ENCODE data around the gene PPTC7.
"Not testable (repeated sequence)": the region's sequence is repeated elsewhere in the genome, so short reads cannot be mapped to it uniquely, and the experiment has no call there.

Gene PPTC7

DNA sequence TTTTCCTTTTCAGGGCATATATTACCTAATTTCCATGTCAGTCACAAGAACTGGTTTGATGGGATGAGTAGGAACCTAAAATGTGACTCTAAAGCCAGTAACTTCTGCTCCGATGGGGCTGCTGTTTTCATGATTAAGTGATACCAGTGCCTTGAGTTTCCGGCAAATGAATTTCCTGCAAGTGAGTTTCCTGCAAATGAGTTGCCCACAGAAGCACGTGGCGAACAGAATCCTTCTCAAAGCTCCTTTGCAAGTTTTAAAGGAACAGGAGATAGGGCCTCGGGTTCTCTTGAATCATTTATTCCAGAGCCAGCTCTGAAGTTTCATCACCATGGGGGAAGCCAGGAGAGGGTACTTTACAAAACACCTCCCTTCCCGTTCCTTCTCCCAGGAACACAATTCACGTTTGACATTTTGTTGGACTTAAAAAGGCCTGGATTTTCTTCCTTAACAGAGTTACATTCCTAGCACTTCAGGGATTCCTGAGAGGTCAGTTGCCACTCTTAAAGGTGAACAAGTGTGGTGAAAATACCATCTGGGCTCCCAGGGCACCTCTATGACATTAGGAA lies 2.2 kb upstream of the PPTC7 start:
- DNase-seq = peak; percentile 60

DNA sequence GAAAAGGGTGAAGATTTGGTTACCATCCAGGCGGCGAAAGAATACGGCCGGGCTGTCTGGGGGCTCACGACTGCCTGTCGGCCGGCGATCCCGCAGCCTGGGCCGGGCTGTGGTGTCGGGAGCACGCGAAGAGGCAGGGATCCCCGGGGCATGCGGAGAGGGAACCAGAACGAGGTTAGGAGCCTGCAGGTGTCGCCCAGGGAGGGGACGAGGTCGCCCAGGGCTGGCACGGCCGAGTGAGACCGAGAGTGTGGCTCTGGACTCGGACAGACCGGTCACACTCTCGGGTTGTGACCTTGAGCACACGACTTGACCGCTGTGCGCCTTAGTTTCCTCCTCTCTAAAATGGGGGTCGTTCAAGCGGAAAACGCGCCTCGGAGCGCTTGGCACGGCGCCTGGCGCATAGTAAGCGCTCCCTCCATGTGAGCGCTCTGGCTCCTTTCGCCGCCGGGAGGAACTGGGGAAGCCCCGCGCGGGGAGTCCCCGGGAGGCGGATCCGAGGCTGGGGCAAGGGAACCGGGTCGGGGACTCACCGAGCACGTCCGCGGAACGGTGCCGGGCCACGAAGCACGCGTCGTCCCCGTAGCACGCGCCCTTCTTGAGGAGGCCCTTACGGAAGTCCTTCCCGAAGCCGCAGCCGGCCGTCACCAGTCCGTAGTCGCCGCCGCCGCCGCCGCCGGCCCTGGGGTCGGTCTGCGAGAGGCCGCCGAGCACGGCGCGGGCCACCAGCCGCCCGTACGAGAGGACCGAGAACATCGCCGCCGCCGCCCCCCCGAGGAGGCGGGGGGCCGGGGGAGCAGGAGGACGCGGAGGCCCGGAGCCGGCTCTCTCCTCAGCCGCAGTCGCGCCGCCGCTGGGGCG lies 612 bp downstream of the PPTC7 start:
- DNase-seq = peak; percentile 62

DNA sequence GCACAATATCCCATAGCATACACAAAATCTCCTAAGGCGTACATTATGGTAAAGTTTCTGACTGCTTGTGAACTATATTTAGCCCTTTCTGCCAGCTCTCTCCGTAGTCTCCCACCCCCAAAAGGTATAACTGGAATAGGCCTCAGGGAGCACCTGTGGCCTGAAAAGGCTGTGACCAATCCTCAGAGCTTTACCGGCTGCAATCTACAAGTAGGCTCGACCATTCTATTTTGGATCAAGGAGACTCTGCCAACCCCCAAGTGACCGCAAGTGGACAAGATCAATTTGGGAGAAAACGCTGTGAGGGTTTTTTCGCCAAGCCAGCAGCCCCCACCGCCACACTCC lies 1.2 kb downstream of the PPTC7 start:
- peak; percentile 16 for DNase-seq

DNA sequence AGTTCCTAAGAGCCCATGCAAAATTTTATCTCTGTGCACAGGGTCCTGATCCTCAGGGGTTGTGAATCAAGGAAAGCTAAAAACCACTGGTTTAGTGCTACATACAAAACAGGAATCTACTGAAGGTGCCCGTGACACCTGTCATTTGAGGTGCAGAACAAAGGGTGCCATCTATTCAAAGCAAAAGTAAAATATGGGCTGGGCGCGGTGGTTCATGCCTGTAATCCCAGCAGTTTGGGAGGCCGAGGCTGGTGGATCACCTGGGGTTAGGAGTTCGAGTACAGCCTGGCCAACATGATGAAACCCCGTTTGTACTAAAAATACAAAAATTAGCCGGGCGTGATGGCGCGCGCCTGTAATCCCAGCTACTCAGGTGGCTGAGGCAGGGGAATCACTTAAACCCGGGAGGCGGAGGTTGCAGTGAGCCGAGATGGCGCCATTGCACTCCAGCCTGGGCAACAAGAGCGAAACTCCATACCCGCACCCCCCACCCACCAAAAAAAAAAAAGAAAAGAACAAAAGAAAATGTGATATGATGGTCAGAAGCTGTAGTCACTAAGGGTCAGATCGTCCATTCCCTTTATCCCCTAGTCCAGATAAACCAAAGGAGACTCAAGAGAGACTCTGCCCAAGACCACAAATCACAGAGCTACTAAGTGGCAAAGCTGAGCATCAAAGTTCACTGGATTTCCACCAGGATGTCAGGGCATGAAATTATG lies 3.4 kb downstream of the PPTC7 start:
- no peak for DNase-seq

DNA sequence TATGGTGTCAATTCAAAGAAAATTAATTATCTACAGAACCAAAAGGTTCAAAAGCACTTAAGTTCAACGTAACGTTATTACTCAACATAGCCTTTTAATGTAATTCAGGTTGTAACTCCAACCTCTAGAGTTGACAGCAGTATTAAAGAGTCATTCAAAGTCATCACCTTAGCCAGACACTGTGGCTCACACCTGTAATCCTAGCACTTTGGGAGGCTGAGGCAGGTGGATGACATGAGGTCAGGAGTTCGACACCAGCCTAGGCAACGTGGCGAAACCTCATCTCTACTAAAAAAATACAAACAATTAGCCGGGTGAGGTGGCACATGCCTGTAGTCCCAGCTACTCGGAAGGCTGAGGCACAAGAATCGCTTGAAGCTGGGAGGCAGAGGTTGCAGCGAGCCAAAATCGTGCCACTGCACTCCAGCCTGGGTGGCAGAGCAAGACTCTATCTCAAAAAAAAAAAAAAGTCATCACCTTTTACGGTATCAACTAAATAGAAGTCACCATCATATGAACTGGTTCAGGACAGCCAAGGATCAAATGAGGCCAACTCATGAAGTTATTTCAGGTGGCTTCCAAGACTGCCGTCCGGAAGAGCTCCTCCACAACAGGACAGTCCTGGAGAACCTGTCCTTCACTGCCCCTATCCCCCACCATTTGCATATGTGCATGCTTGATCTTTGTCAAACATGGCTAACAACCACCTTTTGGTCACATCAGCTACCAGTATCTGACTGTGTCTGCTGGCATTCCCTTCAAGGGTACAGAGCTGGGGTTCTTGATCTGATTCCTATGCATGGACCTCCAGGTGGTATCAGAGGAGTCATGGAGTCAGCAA lies 4.2 kb downstream of the PPTC7 start:
- no peak for DNase-seq

DNA sequence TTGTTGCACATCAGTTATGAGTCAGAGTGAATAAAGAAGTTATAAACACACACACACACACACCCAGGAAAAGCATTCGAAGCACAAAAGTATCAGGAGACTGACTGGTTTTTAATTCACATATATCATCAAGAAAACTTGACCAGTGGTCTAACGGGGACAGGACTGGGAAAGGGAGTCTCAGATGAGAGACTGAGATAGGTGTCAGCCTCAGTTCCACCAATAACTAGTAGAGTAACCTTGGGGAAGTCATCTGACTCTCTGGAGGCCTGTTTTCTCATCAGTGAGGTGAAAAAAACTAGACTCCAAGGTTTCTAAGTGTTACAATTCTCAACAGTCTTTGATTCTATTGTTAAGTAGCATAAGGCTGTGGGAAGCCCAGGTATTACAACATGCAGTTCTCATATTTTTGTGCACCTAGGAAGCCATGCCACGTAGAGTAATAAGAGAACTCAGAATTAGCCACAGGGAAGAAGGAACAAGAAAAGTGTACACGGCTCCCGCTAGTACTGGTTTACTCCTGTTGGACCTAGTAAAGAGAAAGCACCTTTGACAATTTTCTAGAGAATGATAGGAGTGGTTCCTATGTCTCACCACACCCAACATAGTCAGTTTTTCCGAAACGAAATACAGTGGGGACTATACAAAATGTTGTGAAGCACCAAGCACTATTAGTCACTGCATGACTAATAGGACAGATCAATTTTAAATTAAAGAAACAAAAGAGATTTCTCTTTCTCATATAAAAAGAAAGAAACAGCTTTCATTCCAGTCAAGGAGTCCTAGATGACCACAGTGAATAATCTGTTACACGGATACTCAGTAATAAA lies 5.0 kb downstream of the PPTC7 start:
- DNase-seq = peak; percentile 75

DNA sequence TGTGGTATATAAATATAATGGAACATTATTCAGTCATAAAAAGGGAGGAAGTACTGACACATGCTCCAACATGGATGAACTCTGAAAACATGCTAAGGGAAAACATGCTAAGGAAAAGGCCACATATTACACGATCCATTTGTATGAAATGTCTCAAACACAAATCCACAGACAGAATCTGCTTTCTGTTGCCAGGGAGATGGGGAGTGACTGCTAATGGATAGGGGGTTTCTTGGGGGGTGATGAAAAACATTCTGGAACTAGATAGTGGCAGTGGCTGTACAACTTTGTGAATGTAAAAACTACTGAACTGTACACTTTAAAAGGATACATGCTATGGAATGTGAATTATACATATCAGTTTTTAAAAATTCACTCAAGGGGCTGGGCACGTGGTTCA lies 6.6 kb downstream of the PPTC7 start:
- DNase-seq = no peak

DNA sequence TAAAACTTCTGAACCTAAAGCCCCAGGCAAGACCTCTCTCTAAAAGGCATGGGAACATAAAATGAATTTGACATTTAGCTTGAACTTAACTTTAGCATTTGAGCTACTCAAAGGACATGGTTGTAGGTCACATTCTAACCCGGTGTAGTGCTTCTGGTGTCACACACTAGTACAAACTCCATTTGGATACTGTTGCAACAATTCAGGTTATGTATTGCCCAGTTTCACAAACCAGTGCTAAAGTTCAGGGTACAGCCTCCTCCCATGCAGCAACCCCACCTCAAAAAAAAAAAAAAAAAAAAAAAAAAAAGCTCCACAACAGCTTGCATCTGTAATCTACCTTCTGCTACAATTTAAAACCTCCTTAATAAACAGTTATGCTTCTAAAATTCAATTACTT lies 7.8 kb downstream of the PPTC7 start:
- no peak for DNase-seq

DNA sequence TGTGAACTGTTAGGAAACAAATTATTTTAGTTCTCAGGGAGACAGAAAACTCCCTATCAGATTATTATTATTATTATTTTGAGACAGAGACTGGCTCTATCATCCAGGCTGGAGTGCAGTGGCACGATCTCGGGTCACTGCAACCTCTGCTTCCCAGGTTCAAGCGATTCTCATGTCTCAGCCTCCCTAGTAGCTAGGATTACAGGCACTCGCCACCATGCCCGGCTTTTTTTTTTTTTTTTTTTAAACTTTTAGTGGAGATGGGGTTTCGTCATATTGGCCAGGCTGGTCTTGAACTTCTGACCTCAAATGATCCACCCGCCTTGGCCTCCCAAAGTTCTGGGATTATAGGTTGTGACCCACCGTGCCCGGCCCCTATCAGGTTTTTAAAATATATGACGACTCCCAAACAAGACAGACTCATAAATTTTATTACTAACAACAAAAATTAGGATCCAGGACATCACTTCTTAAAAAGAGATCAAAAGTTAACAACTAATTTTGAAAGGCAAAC lies 8.3 kb downstream of the PPTC7 start:
- DNase-seq = not testable (repeated sequence)

DNA sequence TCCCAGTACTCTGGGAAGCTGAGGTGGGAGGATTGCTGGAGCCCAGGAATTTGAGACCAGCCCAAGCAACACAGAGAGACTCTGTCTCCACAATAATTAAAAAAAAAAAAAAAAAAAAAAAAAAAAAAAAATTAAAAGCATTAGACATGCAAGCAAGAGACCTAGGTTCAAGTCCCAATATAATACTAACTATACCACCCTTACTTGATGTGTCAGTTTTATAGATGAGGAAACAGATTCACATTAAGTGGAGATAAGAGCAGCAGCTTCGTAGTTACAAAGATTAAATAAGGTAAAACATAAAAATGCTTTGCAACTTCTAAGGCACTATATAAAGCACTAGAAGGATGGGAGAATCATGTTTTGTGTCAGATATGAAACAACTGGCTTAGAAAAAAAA lies 9.1 kb downstream of the PPTC7 start:
- DNase-seq = no peak

DNA sequence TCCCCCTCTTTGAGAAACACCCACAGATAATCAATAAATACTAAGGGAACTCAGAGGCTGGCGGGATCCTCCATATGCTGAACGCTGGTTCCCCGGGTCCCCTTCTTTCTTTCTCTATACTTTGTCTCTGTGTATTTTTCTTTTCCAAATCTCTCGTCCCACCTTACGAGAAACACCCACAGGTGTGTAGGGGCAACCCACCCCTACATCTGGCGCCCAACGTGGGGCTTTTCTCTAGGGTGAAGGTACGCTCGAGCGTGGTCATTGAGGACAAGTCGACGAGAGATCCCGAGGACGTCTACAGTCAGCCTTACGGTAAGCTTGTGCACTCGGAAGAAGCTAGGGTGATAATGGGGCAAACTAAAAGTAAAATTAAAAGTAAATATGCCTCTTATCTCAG lies 12.3 kb downstream of the PPTC7 start:
- DNase-seq = not testable (repeated sequence)

DNA sequence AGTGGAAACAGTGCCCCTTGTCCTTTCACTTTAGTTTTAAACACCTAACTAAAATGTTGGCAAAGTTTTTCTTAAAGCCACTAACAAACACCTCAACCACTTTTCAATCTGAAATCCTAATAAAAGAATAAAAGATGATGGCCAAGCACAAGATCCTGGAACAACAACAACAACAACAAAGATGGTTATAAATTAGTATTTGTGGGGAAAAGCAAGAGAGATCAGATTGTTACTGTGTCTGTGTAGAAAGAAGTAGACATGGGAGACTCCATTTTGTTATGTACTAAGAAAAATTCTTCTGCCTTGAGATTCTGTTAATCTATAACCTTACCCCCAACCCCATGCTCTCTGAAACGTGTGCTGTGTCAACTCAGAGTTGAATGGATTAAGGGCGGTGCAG lies 13.3 kb downstream of the PPTC7 start:
- DNase-seq = not testable (repeated sequence)

DNA sequence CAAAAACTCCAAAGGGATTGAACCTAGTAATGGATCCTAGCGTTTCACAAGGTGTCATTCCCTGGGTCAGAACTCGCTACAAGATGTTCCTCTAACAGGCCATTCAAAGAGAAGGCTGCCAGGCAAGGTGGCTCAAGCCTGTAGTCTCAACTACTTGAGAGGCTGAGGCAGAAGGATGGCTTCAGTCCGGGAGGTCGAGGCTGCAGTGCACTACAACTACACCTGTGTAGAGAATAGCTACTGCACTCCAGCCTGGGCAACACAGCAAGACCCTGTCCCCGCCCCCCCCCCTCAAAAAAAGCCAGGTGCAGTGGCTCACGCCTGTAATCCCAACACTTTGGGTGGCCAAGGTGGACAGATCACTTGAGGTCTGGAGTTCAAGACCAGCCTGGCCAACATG lies 14.4 kb downstream of the PPTC7 start:
- no peak for DNase-seq

DNA sequence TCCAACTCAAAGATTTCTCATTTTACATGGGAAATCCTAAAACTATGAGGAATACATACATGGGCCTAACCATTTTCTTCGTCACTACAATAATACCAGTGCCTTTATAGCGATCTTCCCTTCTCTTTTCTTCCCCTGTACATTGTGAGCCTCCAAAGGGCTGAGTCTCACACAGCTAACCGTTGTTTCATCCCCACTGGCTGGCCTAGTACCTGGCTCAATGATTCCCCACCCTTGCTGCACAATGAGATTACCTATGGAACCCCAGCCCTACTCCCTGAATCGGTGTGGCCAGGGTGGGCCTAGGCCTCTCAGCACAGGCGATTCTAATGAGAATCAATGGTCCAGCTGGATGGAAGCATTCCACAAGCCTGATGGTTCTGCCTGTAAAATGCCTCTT lies 16.1 kb downstream of the PPTC7 start:
- DNase-seq = no peak

DNA sequence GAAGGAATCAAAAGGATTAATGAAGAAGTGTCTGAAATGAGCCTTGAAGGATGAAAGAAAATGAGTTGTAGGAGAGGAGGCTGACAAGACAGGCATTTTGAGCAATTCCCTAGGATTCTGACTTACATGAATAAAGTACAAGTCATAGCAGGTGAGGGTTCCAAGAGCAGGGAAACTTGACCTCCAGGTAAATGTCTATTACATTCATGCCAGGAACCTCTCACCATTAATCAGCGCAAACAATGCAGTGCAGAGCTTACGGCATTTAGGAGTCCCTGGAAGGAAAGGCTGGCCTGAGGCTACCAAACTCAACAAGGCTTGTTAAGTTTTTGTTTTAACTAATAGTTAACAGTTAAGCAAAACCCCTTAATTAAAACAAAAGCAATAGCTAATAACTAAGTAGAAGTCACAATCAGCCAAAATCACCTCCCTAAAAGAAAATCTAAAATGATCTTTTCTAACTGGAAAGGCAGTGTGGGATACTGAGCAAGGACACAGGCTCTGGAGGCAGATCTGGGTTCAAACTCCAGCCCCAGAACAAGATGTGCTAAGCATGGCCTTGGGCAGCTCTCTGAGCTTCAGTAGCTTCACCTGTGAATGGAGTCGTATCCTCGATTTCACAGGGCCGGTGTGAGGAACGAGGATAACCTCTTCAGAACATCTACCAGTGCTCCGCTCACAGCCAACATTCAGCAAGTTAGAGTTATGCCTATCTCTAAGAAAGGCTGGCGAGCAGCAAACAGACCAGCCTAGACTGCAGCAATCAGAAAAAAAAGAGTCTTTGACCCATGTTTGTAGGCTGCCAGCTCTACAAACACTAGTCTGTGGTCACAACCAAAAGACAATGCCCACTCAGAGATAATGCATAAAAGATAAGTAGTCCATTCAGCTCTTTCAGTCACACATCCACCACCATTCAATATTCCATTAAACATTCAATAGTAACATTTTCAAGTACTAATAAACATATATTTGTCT lies 16.9 kb downstream of the PPTC7 start:
- DNase-seq = peak; percentile 75

DNA sequence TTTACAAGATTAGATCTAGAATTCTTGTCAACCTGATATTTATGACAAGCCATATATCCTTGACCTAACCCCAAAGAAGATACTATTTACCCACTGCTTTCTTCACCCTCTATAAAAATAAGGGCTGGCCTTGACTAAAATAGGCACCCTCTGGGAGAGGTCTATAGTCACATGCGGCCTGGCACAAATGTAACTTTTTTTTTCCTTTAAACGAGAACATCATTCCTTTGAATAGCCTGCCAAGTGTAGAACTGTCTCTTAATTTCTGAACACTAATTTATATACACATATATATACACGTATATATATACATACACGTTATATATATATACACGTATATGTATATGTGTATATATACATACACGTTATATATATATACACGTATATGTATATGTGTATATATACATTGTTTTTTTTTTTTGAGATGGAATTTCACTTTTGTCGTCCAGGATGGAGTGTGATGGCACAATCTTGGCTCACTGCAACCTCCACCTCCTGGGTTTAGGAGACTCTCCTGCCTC lies 18.6 kb downstream of the PPTC7 start:
- no peak for DNase-seq

DNA sequence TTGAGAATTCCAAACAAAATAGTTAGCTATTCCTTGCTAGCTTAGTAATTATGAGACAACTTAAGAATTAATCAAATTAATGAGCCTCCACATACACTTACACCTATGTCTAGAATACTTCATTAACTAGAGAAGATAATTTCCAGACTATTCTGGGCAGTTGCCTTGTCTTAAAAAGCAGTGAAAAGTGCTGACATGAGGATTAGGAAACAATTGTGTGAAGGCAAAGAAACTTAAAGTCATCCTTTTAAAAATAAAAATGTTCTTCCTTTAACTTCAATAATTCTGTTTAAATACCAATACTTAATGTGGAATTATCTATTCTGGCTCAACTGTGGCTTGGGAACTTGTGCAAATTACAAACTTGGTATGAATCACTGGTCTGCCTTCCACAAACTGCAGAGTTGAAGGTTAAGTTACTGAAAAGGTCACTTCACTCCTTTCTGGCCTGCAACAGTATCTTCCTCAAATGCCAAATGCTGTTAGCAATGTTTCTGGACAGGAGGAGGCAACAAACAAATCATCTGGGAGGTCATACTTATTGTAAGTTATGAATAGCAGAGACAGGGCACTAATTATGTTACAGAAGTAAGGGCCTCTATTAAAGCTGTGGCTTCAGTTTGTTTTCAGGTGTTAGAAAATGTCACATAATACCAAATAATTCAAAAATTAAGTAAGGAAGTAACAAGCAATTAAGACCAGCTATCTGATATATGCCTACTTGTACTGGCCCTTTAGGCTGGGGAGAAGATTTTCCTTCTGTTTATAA lies 19.2 kb downstream of the PPTC7 start:
- DNase-seq = no peak

DNA sequence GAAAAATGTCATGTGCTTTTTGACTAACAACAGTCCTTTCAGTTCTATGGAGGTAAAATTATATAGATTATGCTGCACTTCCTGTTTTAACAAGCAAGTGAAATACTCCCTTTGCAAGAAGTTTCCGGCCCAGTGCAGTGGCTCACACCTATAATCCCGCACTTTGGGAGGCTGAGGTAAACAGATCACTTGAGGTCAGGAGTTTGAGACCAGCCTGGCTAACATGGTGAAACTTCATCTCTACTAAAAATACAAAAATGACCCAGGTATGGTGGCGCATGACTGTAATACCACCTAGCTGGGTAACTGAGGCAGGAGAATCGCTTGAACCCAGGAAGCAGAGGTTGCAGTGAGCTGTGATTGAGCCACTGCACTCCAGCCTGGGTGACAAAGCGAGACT lies 20.7 kb downstream of the PPTC7 start:
- DNase-seq = not testable (repeated sequence)

DNA sequence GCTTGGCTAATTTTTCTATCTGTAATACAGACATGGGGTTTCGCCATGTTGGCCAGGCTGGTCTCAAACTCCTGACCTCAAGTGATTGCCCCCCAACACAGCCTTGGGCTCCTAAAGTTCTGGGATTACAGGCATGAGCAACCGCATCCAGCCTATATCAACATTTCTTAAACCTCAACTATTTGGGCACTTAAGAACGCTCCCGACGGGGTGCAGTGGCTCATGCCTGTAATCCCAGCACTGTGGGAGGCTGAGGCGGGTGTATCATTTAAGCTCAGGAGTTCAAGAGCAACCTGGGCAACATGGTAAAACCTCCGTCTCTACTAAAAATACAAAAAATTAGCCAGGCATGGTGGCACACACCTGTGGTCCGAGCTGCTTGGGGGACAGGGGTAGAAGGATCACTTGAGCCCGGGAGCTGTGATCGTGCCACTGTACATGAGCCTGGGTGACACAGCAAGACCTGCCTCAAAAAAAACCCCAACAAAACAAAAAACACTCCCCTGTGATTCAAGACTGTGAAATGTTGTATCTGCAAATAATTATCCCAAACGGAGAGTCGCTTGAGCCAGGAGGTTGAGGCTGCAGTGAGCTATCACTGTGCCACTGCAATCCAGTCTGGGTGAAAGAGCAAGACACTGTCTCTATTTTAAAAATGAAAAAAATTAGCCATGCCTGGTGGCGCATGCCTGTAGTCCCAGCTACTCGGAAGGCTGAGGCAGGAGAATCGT lies 21.5 kb downstream of the PPTC7 start:
- DNase-seq = no peak
